ENCODE results near the gene AKR1B15.
"Not testable (repeated sequence)": the region's sequence is repeated elsewhere in the genome, so short reads cannot be mapped to it uniquely, and the experiment has no call there.

The AKR1B15 gene

GRCh38 chr7:134548877-134549276 lies at the start of gene AKR1B15:
Gene AKR1B15, plus strand, starts transcription at chr7:134549110. Its CDS starts 15,510 bp downstream, at chr7:134564620.
- no peak for DNase-seq

GRCh38 chr7:134500406-134500805 lies 48.5 kb upstream of the AKR1B15 start:
- DNase-seq, result no peak

GRCh38 chr7:134500982-134501381 lies 47.9 kb upstream of the AKR1B15 start:
- DNase-seq, result no peak

DNA sequence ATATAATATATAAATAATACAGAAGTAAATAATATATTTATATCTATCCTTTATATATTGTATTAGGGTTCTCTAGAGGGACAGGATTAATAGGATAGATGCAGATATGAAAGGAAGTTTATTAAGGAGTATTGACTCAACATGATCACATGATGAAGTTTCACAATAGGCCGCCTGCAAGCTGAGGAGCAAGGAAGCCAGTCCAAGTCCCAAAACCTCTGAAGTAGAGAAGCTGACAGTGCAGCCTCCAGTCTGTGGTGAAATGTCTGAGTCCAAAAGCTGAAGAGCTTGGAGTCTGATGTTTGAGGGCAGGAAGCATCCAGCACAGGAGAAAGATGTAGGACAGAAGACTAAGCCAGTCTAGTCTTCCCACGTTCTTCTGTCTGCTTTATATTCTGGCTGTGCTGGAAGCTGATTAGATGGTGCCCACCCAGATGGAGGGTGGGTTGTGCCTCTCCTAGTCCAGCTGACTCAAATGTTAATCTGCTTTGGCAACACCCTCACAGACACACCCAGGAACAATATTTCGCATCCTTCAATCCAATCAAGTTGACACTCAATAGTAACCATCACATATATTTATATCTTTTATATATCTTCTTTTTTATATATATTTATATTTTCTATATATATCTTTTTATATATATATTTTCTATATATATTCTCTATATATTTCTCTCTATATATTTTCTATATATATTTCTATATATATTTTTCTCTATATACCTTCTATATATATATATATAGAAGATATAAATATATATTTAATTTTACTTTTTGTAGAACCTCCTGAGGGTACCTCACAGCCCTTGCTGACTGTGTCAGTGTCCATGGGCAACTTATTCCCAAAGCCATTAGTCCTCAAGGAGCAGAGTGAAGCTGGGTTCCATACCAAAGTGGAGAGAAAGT lies 46.2 kb upstream of the AKR1B15 start:
- no peak for DNase-seq

DNA sequence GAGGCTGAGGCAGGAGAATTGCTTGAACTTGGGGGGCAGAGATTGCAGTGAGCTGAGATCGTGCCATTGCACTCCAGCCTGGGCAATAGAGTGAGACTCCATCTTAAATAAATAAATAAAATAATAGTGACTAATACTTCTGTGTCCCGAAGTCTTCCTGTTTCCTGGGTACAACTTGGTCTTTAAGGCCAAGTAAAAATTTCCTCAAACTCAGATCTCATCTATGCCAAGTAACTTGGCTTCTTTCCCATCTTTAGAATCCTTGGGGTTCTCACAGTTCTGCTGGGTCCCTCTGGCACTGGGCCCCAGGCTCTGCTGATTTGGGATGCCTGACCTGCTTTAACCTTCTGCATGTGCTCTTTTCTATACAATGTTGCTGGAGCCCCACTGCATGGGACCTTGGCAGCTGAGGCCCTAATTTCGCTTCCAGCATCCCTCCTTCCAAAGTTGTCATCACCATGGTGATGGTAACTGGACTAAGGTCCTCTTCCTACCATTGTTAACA lies 44.2 kb upstream of the AKR1B15 start:
- DNase-seq, result no peak

- no peak for DNase-seq
These were observed 43.1 kb upstream of the AKR1B15 start for GRCh38 chr7:134505856-134506255.

DNA sequence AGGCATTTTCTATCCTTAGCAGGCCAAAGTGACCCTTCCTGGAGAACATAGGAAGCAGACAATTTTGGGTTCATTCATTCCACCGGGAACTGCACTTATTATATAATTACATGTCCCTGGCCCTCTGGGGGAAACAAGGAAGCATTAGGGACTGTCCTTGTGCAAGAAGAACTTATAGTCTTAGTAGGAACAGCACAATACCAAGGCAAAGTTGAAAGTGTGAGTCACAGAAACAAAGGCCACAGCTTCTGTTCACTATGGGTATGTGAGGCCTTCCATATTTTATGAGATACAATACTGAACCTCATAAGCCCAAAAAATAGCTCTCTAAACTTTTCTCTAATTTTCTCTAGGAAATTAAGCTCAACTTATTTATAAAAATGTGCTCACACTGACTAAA lies 39.9 kb upstream of the AKR1B15 start:
- no peak for DNase-seq

- DNase-seq, result no peak
These were observed 38.3 kb upstream of the AKR1B15 start for GRCh38 chr7:134510646-134511045.

- DNase-seq, result no peak
These were observed 36.6 kb upstream of the AKR1B15 start for GRCh38 chr7:134512271-134512670.

DNA sequence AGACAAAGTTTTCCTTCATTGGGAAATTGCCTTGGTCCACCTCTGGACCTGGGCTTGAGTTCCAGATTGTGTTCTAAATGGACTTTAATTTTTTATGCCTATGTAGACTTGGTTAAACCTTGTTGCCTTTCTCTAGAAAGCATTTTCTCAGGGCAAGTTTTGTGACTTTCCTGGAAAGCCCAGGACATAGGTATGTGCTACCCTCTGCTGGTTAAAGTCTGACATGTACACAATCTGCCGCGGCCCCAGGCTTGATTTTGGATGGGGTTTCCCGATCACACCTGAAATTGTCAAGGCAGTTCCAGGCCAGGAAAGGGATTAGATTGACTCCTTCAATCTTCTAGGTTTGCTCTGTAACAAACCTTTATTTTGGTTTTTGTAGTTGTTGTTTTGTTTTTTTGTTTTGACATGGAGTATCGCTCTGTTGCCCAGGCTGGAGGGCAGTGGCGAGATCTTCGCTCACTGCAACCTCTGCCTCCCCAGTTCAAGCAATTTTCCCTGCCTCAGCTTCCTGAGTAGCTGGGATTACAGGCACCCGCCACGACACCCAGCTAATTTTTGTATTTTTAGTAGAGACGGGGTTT lies 35.6 kb upstream of the AKR1B15 start:
- no peak for DNase-seq

DNA sequence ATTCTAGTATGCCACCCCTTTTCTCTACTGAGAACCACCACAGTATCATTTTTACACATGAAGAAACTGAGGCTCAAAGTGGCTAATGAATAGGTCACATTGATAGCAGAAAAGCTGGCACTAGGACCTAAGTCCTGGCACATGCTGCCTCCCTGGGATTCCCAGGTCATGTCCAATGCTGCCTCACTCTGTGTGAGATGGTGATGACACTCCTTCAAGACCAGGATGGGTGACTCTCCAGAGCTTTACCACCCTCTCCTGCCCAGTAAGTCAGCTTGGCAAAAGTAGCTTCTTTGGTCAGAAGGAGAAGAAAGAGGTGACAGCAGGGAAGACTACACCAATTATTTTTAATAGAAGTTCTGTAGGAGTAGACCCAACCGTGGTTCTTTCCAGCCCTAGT lies 34.8 kb upstream of the AKR1B15 start:
- DNase-seq, result no peak

DNA sequence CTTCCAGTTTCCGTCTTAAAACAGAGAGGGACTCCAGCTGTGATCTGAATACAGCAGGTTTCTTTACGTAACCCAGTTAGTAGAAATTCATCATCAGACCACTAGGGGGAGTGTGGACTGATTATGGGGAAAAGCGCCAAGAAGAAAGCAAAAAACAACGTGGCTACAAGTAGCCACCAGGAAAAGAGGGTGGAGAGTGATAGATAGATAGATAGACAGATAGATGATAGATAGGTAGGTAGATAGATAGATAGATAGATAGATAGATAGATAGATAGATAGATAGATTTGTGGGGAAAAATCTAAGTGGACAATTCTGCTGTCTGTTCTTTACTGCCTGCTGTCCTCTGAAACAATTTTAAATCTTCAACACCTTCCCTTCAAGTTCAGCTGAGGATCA lies 34.2 kb upstream of the AKR1B15 start:
- no peak for DNase-seq

DNA sequence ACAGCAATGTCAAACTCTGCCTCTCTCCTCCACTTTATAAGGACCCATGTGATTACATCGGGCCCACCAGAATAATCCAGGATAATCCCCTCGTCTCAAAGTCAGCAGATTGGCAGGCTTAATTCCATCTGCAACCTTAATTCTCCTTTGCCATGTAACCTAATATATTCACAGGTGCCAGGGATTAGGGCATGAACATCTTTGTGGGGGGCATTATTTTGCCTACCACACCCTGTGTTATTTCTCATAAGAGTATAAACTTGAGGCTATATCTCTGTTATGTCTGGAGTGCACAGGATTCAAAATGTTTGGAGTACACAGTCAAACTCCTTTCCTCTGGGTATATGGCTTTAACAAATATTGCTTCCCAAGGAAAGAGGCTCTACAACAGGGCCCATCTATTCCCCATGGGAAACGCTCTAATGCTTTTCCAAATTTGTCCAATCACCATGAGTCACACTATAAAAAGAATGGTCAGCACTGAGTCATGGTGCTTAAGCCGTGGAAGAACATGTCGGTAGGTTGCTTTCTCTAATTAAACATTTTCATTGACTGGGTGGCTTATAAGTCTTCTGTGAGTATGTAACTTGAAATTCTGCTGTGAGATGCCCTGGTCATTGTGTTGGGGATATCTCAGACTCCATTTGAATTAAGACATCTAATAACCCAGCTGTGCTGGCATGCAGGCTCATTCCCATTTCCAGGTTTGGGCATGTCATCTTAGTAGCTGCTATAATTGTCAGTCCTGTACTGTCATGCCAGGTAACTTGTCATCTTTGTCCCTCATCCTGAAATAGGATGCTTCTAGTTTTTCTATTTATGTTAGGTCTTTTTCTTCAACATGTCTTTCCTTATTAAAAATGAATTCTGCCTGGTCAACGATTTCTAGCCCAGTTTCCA lies 33.1 kb upstream of the AKR1B15 start:
- DNase-seq, result no peak

GRCh38 chr7:134520130-134520529 lies 28.8 kb upstream of the AKR1B15 start:
- no peak for DNase-seq

GRCh38 chr7:134522601-134523000 lies 26.3 kb upstream of the AKR1B15 start:
- DNase-seq, result no peak

GRCh38 chr7:134525449-134525848 lies 23.5 kb upstream of the AKR1B15 start:
- DNase-seq, result not testable (repeated sequence)

- not testable (repeated sequence) for DNase-seq
These were observed 22.2 kb upstream of the AKR1B15 start for GRCh38 chr7:134526552-134527248.

DNA sequence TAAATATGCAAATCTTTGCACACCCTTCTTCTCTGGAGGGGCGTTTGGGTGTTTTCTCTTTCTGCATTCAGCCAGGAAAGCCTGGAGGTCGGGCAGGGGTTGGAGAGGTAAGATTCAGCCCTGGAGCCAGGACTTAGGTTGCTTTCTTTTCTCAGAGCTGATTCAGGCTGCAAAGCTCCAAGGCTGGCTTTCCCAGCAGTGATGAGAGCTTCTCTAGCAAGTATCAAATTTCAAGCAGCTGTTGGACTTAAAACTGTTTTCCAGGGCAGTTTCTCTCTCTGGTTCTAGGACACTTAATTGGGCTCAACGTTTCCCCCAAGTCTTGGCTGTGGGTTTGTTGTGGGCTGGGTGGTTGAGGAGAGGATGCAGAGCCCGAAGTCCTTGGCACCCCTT lies 20.9 kb upstream of the AKR1B15 start:
- DNase-seq, result no peak

DNA sequence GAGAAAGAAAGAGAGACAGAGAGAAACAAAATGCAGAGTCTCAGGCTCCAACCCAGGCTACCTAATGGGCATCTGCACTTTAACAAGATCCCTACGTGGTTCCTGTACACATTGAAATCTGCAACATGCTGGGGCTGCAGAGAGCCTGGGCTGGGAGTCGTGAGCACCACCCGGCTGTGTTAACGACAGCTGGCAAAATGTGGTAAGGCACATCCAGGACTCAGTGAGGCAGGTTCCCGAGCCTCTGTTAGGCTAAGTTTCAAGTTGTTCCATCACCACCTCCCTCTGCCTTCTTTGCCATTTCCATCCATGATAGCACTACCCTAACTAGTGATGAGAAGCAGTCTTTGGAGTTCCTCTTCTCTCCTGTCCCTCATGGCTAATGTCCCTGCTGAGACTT lies 20.2 kb upstream of the AKR1B15 start:
- DNase-seq, result no peak

DNA sequence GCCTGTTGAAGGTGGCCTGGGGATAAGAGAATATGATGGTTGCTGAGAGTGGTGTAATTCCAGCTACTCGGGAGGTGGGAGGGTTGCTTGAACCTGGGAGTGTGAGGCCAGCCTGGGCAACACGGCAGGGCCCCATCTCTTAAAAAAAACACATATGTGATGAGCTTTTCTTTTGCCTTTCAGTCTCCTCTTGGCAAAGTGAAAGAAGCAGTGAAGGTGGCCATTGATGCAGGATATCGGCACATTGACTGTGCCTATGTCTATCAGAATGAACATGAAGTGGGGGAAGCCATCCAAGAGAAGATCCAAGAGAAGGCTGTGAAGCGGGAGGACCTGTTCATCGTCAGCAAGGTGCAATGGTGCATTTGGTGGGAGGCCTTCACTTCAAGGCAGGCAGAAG lies 18.4 kb upstream of the AKR1B15 start:
- DNase-seq, result no peak

GRCh38 chr7:134532180-134532953 lies 16.5 kb upstream of the AKR1B15 start:
- no peak for DNase-seq

GRCh38 chr7:134532954-134533218 lies 16.0 kb upstream of the AKR1B15 start:
- DNase-seq, result no peak

All from CD4-positive, alpha-beta T cell treated with Interleukin-15 for 1 hour (primary cell).